Measurements from ENCODE around the gene CDHR5.

The CDHR5 gene

DNA sequence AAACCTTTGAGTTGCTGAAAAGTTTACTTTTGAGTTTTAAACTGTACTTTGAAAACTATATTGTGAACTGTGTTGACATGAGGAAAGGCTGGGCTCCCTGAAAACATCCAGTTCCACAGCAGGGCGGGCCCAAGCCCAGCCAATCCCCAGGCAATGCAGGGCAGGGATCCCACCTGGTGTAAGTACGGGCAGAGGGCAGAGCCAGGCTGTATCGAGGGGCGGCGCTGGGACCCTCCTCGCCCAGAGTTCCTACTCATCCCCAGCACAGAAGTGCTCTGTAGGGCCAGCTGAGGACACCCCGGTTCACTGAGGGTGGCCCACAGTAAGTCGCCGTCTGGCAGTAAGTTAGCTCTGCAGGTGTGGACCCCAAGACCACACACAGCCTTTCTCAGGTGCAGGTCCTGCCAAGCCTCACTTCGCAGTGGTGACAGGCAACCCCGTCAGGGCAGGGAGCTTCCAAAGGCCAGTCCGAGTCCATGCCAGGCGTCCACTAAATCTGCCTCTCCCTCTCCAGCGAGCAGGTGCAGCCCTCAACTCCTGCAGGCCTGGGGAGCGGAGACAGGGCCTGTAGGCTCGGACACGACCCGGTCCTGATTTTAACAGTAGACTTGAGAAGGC, 57.6 kb downstream of the CDHR5 start:
- peak overlapping the region; percentile 65 for H3K4me2 ChIP-seq (ENCODE audit: low read depth, low read length, poor library complexity, severe bottlenecking)
- no peak overlapping the region for H2AFZ ChIP-seq (ENCODE audit: low read depth, low read length, severe bottlenecking)
- no peaks in the 10 kb centered on the region; the same call in 1 of the 2 replicates for H3F3A ChIP-seq (ENCODE audit: insufficient read depth)
- no peaks in the 10 kb centered on the region for H3K36me3 ChIP-seq (ENCODE audit: low read length)
- no peaks in the 10 kb centered on the region for H3K27me3 ChIP-seq (ENCODE audit: low read length)
- TF ChIP-seq EZH2phosphoT487 (conservative IDR thresholded peaks at IDR 0.05; ENCODE audit: low read length): no peak
- TF ChIP-seq, protein P1, sequence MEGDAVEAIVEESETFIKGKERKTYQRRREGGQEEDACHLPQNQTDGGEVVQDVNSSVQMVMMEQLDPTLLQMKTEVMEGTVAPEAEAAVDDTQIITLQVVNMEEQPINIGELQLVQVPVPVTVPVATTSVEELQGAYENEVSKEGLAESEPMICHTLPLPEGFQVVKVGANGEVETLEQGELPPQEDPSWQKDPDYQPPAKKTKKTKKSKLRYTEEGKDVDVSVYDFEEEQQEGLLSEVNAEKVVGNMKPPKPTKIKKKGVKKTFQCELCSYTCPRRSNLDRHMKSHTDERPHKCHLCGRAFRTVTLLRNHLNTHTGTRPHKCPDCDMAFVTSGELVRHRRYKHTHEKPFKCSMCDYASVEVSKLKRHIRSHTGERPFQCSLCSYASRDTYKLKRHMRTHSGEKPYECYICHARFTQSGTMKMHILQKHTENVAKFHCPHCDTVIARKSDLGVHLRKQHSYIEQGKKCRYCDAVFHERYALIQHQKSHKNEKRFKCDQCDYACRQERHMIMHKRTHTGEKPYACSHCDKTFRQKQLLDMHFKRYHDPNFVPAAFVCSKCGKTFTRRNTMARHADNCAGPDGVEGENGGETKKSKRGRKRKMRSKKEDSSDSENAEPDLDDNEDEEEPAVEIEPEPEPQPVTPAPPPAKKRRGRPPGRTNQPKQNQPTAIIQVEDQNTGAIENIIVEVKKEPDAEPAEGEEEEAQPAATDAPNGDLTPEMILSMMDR (IDR thresholded peaks at IDR 0.05; ENCODE audit: insufficient read depth, low read length, poor library complexity, severe bottlenecking): no peak
- peak overlapping the region; percentile 79 for H3K9ac ChIP-seq (ENCODE audit: low read length)
- H3K9me2 ChIP-seq (replicated peaks; ENCODE audit: insufficient read depth, low read length): no peaks in the 10 kb centered on the region
- no peak overlapping the region for H3K4me3 ChIP-seq (ENCODE audit: insufficient read depth, low read length, poor library complexity, severe bottlenecking)
- H3K27ac ChIP-seq (ENCODE audit: low read depth, low read length): no peak overlapping the region
- no peaks in the 10 kb centered on the region for H3K9me3 ChIP-seq (ENCODE audit: insufficient read depth, low read length)
- H4K20me1 ChIP-seq (ENCODE audit: low read depth, low read length): no peaks in the 10 kb centered on the region
- no peaks in the 10 kb centered on the region for H3K79me2 ChIP-seq (ENCODE audit: insufficient read depth, low read length)

Measured in SU-DHL-6 (cell line).